ENCODE measurements around the gene NCAPH2. TPM values are rescaled to one million over a fixed set of nuclear protein-coding genes. Genes with fewer than 3 reads are reported as not detected.
"Not testable (repeated sequence)": the region's sequence is repeated elsewhere in the genome, so short reads cannot be mapped to it uniquely, and the experiment has no call there.

NCAPH2 gene
- polyA plus RNA-seq, 1 donor = 31.3 TPM

GRCh38 chr22:50517495-50518260, 9.7 kb downstream of the NCAPH2 start:
- no peak for DNase-seq (ENCODE audit: low read depth)

DNA sequence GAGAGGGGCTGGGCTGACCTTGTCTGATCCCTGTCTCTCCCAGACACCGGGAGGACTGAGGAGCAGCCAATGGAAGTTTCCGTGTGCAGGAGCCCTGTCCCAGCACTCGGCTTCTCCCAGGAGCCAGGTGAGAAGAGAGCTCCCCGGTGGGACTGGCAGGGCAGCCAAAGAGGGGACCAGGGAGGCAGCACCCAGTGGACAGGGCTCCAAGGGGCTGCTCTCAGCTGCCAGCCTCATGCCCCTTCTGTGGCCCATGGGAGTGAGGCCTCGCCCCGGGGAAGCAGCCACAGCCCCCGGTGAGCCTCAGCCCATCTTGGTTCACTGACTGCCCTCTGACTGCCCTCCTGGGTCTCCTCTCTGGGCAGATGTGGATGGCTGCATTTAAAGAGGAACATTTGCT, 10.6 kb downstream of the NCAPH2 start:
- no peak for DNase-seq (ENCODE audit: low read depth)

DNA sequence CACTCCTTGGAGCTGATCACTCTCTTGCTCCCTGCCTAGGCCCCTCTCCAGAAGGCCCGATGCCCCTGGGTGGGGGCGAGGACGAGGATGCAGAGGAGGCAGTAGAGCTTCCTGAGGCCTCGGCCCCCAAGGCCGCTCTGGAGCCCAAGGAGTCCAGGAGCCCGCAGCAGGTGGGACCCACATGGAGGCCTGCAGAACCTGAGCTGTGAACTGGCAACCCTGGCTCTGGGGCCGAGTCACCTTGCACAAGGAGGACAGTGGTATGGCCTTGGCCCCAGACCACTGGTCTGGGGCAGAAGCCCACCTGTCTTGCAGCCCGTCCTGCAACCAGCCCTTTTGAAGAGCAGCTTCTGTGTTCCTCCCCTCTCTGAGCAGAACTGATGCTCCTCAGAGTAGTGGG, 11.1 kb downstream of the NCAPH2 start:
- DNase-seq (ENCODE audit: low read depth) = no peak

- DNase-seq (ENCODE audit: low read depth) = not testable (repeated sequence)
Observed at GRCh38 chr22:50520184-50520583, 12.2 kb downstream of the NCAPH2 start.

DNA sequence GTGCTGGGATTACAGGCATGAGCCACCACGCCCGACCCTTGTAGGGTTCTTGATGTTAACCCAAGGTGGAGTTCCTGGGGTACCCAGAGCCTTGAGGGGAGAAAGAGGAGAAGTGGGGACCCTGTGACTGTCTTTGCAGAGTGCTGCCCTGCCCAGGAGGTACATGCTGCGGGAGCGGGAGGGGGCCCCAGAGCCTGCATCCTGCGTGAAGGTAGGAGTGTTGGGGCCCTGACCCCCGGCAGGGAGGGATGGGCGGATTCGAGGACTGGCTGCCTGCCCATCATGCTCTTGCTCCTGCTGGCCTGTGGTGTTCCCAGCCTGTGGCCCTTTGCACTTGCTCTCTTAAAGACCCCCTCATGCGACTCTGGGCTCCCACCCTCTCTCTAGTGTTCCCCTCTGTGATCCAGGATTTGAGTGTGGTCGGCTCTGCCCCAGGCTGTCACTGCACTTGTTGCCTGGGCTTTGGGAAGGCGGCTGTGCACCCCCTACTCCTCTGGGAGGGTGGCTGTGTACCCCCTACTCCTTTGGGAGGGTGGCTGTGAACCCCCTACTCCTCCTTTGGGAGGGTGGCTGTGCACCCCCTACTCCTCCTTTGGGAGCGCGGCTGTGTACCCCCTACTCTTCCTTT, 12.9 kb downstream of the NCAPH2 start:
- DNase-seq (ENCODE audit: low read depth) = no peak

- no peak for DNase-seq (ENCODE audit: low read depth)
Observed at GRCh38 chr22:50521710-50522109, 13.7 kb downstream of the NCAPH2 start.

GRCh38 chr22:50522208-50522805, 14.3 kb downstream of the NCAPH2 start:
- DNase-seq (ENCODE audit: low read depth) = no peak

- DNase-seq (ENCODE audit: low read depth) = no peak
Observed at GRCh38 chr22:50522806-50523438, 14.9 kb downstream of the NCAPH2 start.

- no peak for DNase-seq (ENCODE audit: low read depth)
Observed at GRCh38 chr22:50523458-50523805, 15.4 kb downstream of the NCAPH2 start.

DNA sequence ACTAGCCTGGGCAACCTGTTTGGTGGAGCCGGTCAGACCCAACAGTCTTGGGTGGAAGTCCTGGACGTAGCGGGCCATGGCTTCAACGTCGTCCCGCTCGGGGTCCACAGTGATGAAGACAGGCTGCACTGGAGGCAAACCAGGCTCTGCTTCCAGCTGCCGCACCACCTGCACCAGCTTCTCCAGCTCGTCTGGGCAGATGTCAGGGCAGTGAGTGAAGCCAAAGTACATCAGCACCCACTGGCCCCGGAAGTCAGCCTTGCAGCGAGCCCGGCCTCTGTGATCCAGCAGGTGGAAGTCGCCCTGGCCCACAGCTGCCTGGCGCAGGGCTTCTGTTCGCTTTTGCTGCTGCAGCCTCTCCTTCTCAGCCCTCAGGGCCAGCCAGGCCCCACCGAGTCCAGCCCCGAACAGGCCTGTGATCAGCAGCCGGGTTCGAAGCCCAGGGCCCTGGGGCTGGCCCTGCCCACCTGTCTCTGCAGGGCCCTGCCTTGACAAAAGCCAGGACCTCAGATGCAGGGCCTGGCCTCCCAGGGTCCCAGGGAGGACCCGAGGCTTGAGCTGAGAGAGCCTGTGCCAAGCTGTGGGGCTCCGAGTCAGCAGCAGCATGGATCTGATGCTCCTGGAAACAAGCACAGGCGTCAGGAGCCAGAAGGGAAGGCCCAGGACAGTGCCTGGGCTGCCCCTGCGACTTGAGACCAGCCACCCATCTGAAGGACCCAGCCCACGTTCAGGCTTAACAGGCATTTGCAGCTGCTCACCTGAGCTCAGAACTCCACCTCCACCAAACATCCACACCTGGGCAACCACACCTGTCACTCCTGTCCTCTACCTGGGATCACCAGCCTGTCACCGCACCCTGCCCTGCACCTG, 16.0 kb downstream of the NCAPH2 start:
- DNase-seq (ENCODE audit: low read depth) = no peak

GRCh38 chr22:50524676-50525103, 16.7 kb downstream of the NCAPH2 start:
- no peak for DNase-seq (ENCODE audit: low read depth)

DNA sequence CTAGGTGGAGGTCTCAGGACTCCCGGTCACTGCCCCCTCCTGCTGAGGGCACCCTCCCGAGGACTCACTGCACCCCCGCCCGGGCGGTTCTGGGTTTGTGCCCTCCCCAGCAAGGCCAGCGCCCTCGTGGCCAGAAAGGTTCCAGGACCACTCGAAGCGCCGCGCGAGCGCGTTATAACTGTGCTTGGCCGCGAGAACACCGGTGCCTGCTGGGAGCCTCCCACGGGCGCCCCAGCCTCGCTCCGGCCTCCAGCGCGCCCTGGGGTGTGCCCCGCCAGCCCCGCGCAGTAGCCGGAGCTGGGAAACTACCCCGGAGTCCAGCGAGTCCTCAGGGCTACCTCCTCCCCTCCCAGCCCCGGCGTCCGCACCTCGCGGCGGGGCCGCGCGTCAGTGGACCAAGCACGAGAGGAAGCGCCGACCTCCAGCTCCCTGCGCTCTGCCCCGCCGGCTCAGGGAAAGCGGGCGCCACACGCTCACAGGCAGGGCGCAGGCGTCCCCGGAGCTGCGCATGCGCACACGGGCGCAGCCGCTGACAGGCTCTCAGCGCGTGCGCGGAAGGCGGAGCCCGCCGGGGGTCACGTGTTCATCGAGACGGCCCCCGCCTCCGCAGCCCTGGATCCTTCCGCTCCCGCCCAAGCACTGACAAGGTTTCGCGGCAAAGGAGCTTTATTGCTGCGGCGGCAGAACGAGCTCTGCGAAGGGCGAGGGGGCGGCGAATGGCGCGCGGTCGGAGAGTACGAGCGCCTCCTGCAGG, 17.3 kb downstream of the NCAPH2 start, which contains the start of gene SCO2:
SCO2 (minus strand) TSS at position 495 of the 754 bp plus-strand sequence. CDS start 1,187 bp downstream, outside the sequence.
- peak; percentile 94 for DNase-seq (ENCODE audit: low read depth)

- DNase-seq (ENCODE audit: low read depth) = no peak
Observed at GRCh38 chr22:50525858-50526107, 17.8 kb downstream of the NCAPH2 start.

GRCh38 chr22:50526108-50526833, 18.2 kb downstream of the NCAPH2 start:
- DNase-seq (ENCODE audit: low read depth) = no peak

DNA sequence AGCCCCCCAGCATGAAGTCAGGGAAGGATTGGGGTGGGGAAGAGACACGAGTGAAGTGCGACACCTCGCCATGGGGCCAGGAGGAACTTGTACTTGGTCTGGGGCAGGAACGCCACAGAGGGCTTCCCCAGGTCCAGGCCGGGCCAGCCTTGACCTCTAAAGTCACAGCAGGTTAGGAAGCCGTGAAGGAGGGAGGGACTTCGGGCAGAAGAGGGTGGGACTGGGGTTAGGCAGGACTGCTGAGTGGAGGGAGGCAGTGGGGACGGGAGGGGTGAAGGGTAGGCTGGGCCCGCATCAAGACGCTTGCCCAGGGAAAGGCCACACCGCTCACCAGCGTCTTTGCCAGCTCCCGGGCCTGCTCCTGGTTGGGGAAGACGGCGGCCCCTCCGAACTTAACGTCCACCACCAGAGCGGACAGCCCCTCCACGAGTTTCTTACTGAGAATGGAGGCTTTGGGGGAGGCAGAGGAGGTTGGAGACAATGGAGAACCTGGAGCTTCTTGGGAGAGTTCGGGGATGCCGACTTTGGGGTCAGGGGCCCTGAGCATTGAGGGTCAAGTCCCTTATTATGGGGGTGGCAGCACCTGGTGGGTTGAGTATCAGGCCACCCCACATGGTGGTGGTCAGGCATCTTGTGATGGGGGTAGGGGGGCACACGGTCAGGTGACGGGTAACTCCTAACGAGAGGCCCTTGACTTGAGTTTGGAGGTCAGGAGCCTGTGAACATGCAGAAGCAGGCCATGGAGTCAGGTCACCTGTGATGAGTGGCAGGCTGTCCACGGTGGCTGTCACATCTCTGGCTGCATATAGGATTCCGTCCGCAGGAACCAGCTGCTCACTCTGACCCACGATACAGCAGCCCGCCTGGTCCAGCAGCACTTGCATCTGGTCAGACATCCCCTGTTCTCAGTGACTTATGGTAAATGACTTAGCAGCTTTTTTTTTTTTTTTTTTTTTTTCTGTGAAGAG, 19.1 kb downstream of the NCAPH2 start:
- DNase-seq (ENCODE audit: low read depth) = no peak

- no peak for DNase-seq (ENCODE audit: low read depth)
Observed at GRCh38 chr22:50527921-50528681, 20.1 kb downstream of the NCAPH2 start.

GRCh38 chr22:50528682-50529415, 20.8 kb downstream of the NCAPH2 start:
- no peak for DNase-seq (ENCODE audit: low read depth)
